IMR-90 (cell line): Measurements from ENCODE around the gene RFX5. TPM values are rescaled to one million over a fixed set of nuclear protein-coding genes. Genes with fewer than 3 reads are reported as not detected.
A peak's percentile ranks its signal among the peaks of the same experiment; 100 is the strongest.

Experiments used
- ATAC-seq: fragments of 200-7000 bp; cut with Tn5 transposase; 2 replicates; pipeline ENCODE4 v1.9.1; 2020; ENCODE audit warnings: low read depth, mild to moderate bottlenecking, moderate library complexity
- BruUV-seq: library from RNA; stranded (reverse); fragments of 400-500 nt; replicated peaks from 2 replicates; lab custom pipeline; 2021; lab: Mats Ljungman, UMichigan
- CTCF ChIA-PET: fragments of 300-600 bp; formaldehyde crosslinking; extraction: SDS; loops from one replicate; lab custom pipeline; 2021; ENCODE audit warnings: antibody characterized with exemption; lab: Yijun Ruan, JAX
- POLR2A ChIA-PET: fragments of 300-600 bp; sonication (Branson Sonifier 250); formaldehyde crosslinking; loops from one replicate; lab custom pipeline; 2022; ENCODE audit warnings: antibody characterized with exemption; ENCODE audit not compliant: unreplicated experiment; lab: Charles Lee
- DNase-seq: peaks from one replicate; pipeline ENCODE4 v3.0.0; 2013
- H2AFZ ChIP-seq: replicated peaks from 2 replicates; pipeline ENCODE3; 2013; ENCODE audit warnings: low read length, mild to moderate bottlenecking; ENCODE audit not compliant: poor library complexity
- H2AK5ac ChIP-seq: 2 replicates; pipeline ENCODE4 v1.6.1; 2013; ENCODE audit warnings: low read depth, low read length, inconsistent platforms
- H2AK9ac ChIP-seq: replicated peaks from 2 replicates; pipeline ENCODE3; 2013; ENCODE audit warnings: mild to moderate bottlenecking, low read depth, low read length, moderate library complexity; ENCODE audit not compliant: poor library complexity
- H2BK120ac ChIP-seq: 2 replicates; pipeline ENCODE4 v1.6.1; 2013; ENCODE audit warnings: low read depth, low read length, inconsistent platforms
- H2BK15ac ChIP-seq: 3 replicates; pipeline ENCODE4 v1.6.1; 2013; ENCODE audit warnings: low read depth, low read length, inconsistent platforms
- H2BK20ac ChIP-seq: 2 replicates; pipeline ENCODE4 v1.6.1; 2013; ENCODE audit warnings: low read depth, mild to moderate bottlenecking, inconsistent platforms, low read length, moderate library complexity
- H2BK5ac ChIP-seq: 2 replicates; pipeline ENCODE4 v1.6.1; 2013; ENCODE audit warnings: mild to moderate bottlenecking, low read depth, low read length, inconsistent platforms; ENCODE audit not compliant: poor library complexity, severe bottlenecking
- H3K14ac ChIP-seq: replicated peaks from 2 replicates; pipeline ENCODE4 v1.6.1; 2013; ENCODE audit warnings: low read depth, low read length, inconsistent platforms
- H3K18ac ChIP-seq: 2 replicates; pipeline ENCODE4 v1.6.1; 2013; ENCODE audit warnings: low read depth, low read length, control low read depth
- H3K23ac ChIP-seq: 2 replicates; pipeline ENCODE4 v1.6.1; 2013; ENCODE audit warnings: low read depth, low read length, inconsistent platforms
- H3K27ac ChIP-seq: 2 replicates; pipeline ENCODE4 v1.5.1; 2013; ENCODE audit warnings: mild to moderate bottlenecking, control low read depth, low read length; ENCODE audit not compliant: insufficient read depth
- H3K27me3 ChIP-seq: 2 replicates; pipeline ENCODE4 v1.6.1; 2013; ENCODE audit warnings: low read length; ENCODE audit not compliant: control insufficient read depth, insufficient read depth
- H3K36me3 ChIP-seq: 2 replicates; pipeline ENCODE4 v1.6.1; 2013; ENCODE audit warnings: low read length, mixed read lengths; ENCODE audit not compliant: control insufficient read depth, insufficient read depth
- H3K4ac ChIP-seq: 2 replicates; pipeline ENCODE4 v1.6.1; 2013; ENCODE audit warnings: low read depth, low read length, inconsistent platforms
- H3K4me1 ChIP-seq: 2 replicates; pipeline ENCODE4 v1.6.1; 2013; ENCODE audit warnings: low read length, mixed read lengths; ENCODE audit not compliant: control insufficient read depth, insufficient read depth
- H3K4me2 ChIP-seq: 2 replicates; pipeline ENCODE4 v1.6.1; 2013; ENCODE audit warnings: low read depth, mild to moderate bottlenecking, control low read depth, low read length, moderate library complexity
- H3K4me3 ChIP-seq: 2 replicates; pipeline ENCODE4 v1.5.1; 2013; ENCODE audit warnings: low read depth, mild to moderate bottlenecking, control low read depth, low read length, moderate library complexity; ENCODE audit not compliant: insufficient read depth
- H3K56ac ChIP-seq: 2 replicates; pipeline ENCODE4 v1.6.1; 2013; ENCODE audit warnings: low read length, inconsistent platforms; ENCODE audit not compliant: insufficient read depth; ENCODE audit errors: extremely low read depth
- H3K79me1 ChIP-seq, 2 experiments: 2 replicates each; pipeline ENCODE4 v1.6.1; 2013; ENCODE audit warnings: low read length in 2 of 2, inconsistent platforms in 1 of 2, low read depth in 1 of 2
- H3K9ac ChIP-seq: 2 replicates; pipeline ENCODE4 v1.6.1; 2013; ENCODE audit warnings: low read depth, low read length, control low read depth
- H3K9me1 ChIP-seq: 2 replicates; pipeline ENCODE4 v1.6.1; 2013; ENCODE audit warnings: low read length, inconsistent platforms; ENCODE audit not compliant: insufficient read depth
- H3K9me3 ChIP-seq: 2 replicates; pipeline ENCODE4 v1.6.1; 2013; ENCODE audit warnings: low read length; ENCODE audit not compliant: control insufficient read depth, insufficient read depth
- H4K20me1 ChIP-seq: 2 replicates; pipeline ENCODE4 v1.6.1; 2013; ENCODE audit warnings: low read length, inconsistent platforms; ENCODE audit not compliant: insufficient read depth
- H4K5ac ChIP-seq: 2 replicates; pipeline ENCODE4 v1.6.1; 2013; ENCODE audit warnings: mild to moderate bottlenecking, low read depth, low read length, control low read depth
- H4K8ac ChIP-seq, 2 experiments: 2 replicates each; pipeline ENCODE4 v1.6.1; 2013; ENCODE audit warnings: low read depth in 2 of 2, low read length in 2 of 2, control low read depth in 1 of 2, inconsistent platforms in 1 of 2
- H4K91ac ChIP-seq: 2 replicates; pipeline ENCODE4 v1.6.1; 2013; ENCODE audit warnings: low read depth, low read length, inconsistent platforms; ENCODE audit not compliant: insufficient read depth
- BHLHE40 ChIP-seq: fragments of 150-350 bp; IDR thresholded peaks from 2 replicates; pipeline ENCODE4 v1.6.1; 2016; ENCODE audit warnings: mild to moderate bottlenecking, low read depth, low read length
- CEBPB ChIP-seq: IDR thresholded peaks from 2 replicates; pipeline ENCODE4 v1.6.1; 2012; ENCODE audit warnings: low read depth, low read length, improper control_type of control experiment
- CHD1 ChIP-seq: IDR thresholded peaks from 2 replicates; pipeline ENCODE4 v1.6.1; 2012; ENCODE audit warnings: low read depth, low read length, improper control_type of control experiment
- FOS ChIP-seq: fragments of 150-350 bp; IDR thresholded peaks from 2 replicates; pipeline ENCODE4 v1.6.1; 2016; ENCODE audit warnings: low read depth, low read length
- MAFK ChIP-seq: IDR thresholded peaks from 2 replicates; pipeline ENCODE4 v1.6.1; 2012; ENCODE audit warnings: low read depth, low read length, improper control_type of control experiment
- MAZ ChIP-seq: IDR thresholded peaks from 2 replicates; pipeline ENCODE4 v1.6.1; 2012; ENCODE audit warnings: low read depth, mild to moderate bottlenecking, low read length, improper control_type of control experiment, moderate library complexity, borderline replicate concordance
- MXI1 ChIP-seq: IDR thresholded peaks from 2 replicates; pipeline ENCODE4 v1.6.1; 2012; ENCODE audit warnings: low read depth, mild to moderate bottlenecking, low read length, moderate library complexity, borderline replicate concordance
- NFE2L2 ChIP-seq: fragments of 150-350 bp; IDR thresholded peaks from 2 replicates; pipeline ENCODE4 v1.6.1; 2016; ENCODE audit warnings: low read depth, mild to moderate bottlenecking, low read length
- POLR2A ChIP-seq: IDR thresholded peaks from 2 replicates; pipeline ENCODE4 v1.6.1; 2012; ENCODE audit warnings: mild to moderate bottlenecking, low read depth, low read length
- RAD21 ChIP-seq: IDR thresholded peaks from 2 replicates; pipeline ENCODE4 v1.6.1; 2012; ENCODE audit warnings: low read length, improper control_type of control experiment
- RCOR1 ChIP-seq: IDR thresholded peaks from 2 replicates; pipeline ENCODE4 v1.6.1; 2012; ENCODE audit warnings: mild to moderate bottlenecking, low read length, improper control_type of control experiment; ENCODE audit not compliant: insufficient replicate concordance
- RFX5 ChIP-seq: IDR thresholded peaks from 2 replicates; pipeline ENCODE4 v1.8.0; 2012; ENCODE audit warnings: low read depth, mild to moderate bottlenecking, low read length, moderate library complexity
- SMC3 ChIP-seq: fragments of 150-350 bp; IDR thresholded peaks from 2 replicates; pipeline ENCODE4 v1.6.1; 2016; ENCODE audit warnings: low read depth, mild to moderate bottlenecking, antibody characterized with exemption, low read length, moderate library complexity
- WGBS, 2 experiments: methylation state at CpG; one replicate each; pipeline versions ENCODE4 v1.1.5 to v1.1.7; 2013; ENCODE audit warnings: missing lambda C conversion rate in 2 of 2; ENCODE audit not compliant: insufficient read length in 1 of 2; ENCODE audit errors: extremely low coverage in 2 of 2; 5-methylcytosine and 5-hydroxymethylcytosine counted together
- dilution Hi-C: fragments of 300-500 bp; cut with HindIII; formaldehyde crosslinking; loops from one replicate; pipeline ENCODE4 v1.14.3; 2018; ENCODE audit warnings: low sequenced_read_pairs; ENCODE audit not compliant: unreplicated experiment
- in situ Hi-C: fragments of 300-500 bp; cut with MboI; formaldehyde crosslinking; loops from 3 replicates; pipeline ENCODE4 v1.14.3; 2019; ENCODE audit warnings: low sequenced_read_pairs, inconsistent platforms, mixed read lengths
- intact Hi-C: fragments of 100-400 bp; cut with micrococcal nuclease; formaldehyde crosslinking; loops from 2 replicates; pipeline ENCODE4 v1.10.0; 2022
- polyA plus RNA-seq, 3 experiments: library from polyadenylated mRNA; depleted of rRNA; stranded (reverse); fragments of >200 nt; gene quantifications; 2 replicates each; pipeline ENCODE4 v1.2.3, GENCODE V29; 2012; ENCODE audit warnings: low replicate concordance in 1 of 3
- total RNA-seq: library from RNA; depleted of rRNA; stranded (reverse); fragments of >200 nt; gene quantifications from 2 replicates; pipeline ENCODE4 v1.2.3, GENCODE V29; 2012
- TF ChIP-seq, protein P1 (sequence below): fragments of 150-350 bp; IDR thresholded peaks from 2 replicates; pipeline ENCODE4 v1.6.1; 2017; ENCODE audit warnings: mild to moderate bottlenecking, antibody characterized with exemption, low read length, low read depth
- TF ChIP-seq, protein P2 (sequence below): fragments of 150-350 bp; IDR thresholded peaks from 2 replicates; pipeline ENCODE4 v1.6.1; 2016; ENCODE audit warnings: low read depth, mild to moderate bottlenecking, low read length, moderate library complexity, borderline replicate concordance
- TF ChIP-seq, protein P3 (sequence below): conservative IDR thresholded peaks from 2 replicates; pipeline ENCODE4 v1.5.1; 2012; ENCODE audit warnings: mild to moderate bottlenecking, low read depth, low read length, improper control_type of control experiment

RFX5 gene
- total and polyA plus RNA-seq, 2 of the 4 experiments (the other 2 are of a cell fraction): 29.3 to 44.4 TPM

DNA sequence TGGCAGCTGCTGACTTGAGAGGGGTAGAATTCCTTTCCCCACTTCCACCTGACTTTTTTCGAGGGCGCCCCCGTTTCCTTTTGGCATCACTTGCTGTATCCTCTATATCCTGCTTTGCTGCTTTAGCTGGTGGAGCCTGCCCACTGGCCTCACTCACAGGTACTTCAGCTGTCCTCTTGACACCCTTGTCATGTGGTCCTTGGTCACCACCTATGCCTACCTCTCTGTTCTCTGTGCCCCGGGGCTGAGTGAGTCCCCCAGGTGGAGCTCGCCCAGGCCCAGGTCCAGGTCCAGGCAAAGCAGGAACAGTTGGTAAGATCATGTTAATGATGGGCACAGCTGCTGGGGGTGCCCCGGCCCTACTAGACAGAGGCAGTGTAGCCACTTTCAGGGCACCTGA lies 4.5 kb downstream of the RFX5 start:
- intact Hi-C loops: loop anchor here (5.0 kb wide), 1 partner anchor 145 kb away; the partner anchor contains the start of gene PIP5K1A
- Histone ChIP-seq H3K79me1 (peaks cover 12 to 20% of the 10 kb centered on the region in 2 experiments), H3K14ac (no peak overlapping the region), H3K9me3 (no peaks in the 10 kb centered on the region), H3K56ac (no peak overlapping the region), H2BK20ac (no peak overlapping the region), H3K4me1 (peaks cover 4% of the 10 kb centered on the region), H3K27me3 (no peaks in the 10 kb centered on the region), H2BK5ac (no peak overlapping the region), H3K4ac (no peak overlapping the region), H3K27ac (no peak overlapping the region), H3K4me3 (no peak overlapping the region), H3K23ac (no peak overlapping the region), H3K36me3 (peaks cover 23% of the 10 kb centered on the region), H3K9ac (no peak overlapping the region), H3K18ac (no peak overlapping the region), H2BK15ac (no peak overlapping the region), H4K8ac (no peak overlapping the region), H4K20me1 (no peaks in the 10 kb centered on the region), H2AK9ac (peak overlapping the region; percentile 20), H2BK120ac (no peak overlapping the region), H3K4me2 (no peak overlapping the region), H2AFZ (no peak overlapping the region), H4K5ac (no peak overlapping the region), H3K9me1 (peaks cover 6% of the 10 kb centered on the region), H4K91ac (no peak overlapping the region), H2AK5ac (no peak overlapping the region)
- in situ Hi-C loops: loop anchor here (5.0 kb wide), 1 partner anchor 40 kb away; no protein-coding TSS in a partner anchor
- TF ChIP-seq, protein P1, sequence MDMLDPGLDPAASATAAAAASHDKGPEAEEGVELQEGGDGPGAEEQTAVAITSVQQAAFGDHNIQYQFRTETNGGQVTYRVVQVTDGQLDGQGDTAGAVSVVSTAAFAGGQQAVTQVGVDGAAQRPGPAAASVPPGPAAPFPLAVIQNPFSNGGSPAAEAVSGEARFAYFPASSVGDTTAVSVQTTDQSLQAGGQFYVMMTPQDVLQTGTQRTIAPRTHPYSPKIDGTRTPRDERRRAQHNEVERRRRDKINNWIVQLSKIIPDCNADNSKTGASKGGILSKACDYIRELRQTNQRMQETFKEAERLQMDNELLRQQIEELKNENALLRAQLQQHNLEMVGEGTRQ: no peak
- no peak for TF ChIP-seq POLR2A
- TF ChIP-seq RFX5: no peak
- TF ChIP-seq CHD1: no peak
- no peak for TF ChIP-seq RAD21
- TF ChIP-seq SMC3: no peak
- no peak for TF ChIP-seq CEBPB
- TF ChIP-seq, protein P2, sequence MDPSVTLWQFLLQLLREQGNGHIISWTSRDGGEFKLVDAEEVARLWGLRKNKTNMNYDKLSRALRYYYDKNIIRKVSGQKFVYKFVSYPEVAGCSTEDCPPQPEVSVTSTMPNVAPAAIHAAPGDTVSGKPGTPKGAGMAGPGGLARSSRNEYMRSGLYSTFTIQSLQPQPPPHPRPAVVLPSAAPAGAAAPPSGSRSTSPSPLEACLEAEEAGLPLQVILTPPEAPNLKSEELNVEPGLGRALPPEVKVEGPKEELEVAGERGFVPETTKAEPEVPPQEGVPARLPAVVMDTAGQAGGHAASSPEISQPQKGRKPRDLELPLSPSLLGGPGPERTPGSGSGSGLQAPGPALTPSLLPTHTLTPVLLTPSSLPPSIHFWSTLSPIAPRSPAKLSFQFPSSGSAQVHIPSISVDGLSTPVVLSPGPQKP: no peak
- TF ChIP-seq BHLHE40: no peak
- TF ChIP-seq MXI1: no peak
- no peak for TF ChIP-seq NFE2L2
- TF ChIP-seq, protein P3, sequence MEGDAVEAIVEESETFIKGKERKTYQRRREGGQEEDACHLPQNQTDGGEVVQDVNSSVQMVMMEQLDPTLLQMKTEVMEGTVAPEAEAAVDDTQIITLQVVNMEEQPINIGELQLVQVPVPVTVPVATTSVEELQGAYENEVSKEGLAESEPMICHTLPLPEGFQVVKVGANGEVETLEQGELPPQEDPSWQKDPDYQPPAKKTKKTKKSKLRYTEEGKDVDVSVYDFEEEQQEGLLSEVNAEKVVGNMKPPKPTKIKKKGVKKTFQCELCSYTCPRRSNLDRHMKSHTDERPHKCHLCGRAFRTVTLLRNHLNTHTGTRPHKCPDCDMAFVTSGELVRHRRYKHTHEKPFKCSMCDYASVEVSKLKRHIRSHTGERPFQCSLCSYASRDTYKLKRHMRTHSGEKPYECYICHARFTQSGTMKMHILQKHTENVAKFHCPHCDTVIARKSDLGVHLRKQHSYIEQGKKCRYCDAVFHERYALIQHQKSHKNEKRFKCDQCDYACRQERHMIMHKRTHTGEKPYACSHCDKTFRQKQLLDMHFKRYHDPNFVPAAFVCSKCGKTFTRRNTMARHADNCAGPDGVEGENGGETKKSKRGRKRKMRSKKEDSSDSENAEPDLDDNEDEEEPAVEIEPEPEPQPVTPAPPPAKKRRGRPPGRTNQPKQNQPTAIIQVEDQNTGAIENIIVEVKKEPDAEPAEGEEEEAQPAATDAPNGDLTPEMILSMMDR: no peak
- TF ChIP-seq FOS: no peak
- no peak for TF ChIP-seq MAZ
- TF ChIP-seq RCOR1: no peak
- no peak for TF ChIP-seq MAFK
- ATAC-seq (no peak), DNase-seq (no peak)
- CTCF ChIA-PET: interaction anchor here (3.0 kb wide), 1 partner anchor 41 kb away, joined by 34 read pairs; no protein-coding TSS in a partner anchor
- POLR2A ChIA-PET: no interaction called here
- 100% methylated on average over 1 of the region's 6 CpGs; no CpG with 5 or more reads in 1 of the 2 experiments for WGBS, 2 experiments
- no TSS peak for BruUV-seq
- dilution Hi-C loops: no loop called here
